Measurements from ENCODE around the gene ATN1.

The ATN1 gene

DNA sequence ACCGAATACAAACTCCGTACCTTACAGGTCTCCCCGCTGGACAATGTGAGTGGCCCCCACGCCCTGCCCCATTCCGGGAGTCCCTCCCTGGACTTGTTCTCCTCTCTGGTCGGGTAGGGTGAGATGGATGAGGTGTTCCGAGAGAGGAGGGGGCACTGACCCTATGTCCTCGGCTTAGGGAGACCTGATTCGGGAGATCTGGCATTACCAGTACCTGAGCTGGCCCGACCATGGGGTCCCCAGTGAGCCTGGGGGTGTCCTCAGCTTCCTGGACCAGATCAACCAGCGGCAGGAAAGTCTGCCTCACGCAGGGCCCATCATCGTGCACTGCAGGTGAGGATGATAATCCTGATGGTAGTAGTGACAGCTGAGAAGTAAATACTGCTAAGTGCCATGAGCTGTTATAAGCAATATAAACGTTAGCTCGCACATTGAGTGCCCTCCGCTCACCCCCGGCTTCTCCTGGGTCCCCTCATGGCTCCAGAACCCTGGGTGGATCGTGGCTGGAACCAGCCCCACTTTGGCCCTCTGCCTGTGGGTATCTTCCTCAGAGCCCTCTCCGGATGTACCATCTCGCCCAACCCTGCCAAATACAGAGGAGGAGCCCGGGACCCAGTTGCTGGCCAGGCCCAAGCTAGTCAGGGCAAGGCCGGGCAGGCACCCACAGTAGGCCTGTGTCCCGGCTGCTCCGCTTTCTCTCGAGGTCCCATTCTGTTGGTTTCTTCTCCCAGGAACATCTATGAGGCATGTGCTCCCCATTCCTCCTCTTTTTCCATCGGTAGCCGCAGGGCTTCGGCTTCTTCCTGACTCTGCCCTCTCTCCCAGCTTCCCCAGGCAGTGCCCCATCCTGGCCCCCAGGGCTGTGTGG is 30.2 kb downstream of the ATN1 start:
- no peak for DNase-seq (ENCODE audit: low read depth)

DNA sequence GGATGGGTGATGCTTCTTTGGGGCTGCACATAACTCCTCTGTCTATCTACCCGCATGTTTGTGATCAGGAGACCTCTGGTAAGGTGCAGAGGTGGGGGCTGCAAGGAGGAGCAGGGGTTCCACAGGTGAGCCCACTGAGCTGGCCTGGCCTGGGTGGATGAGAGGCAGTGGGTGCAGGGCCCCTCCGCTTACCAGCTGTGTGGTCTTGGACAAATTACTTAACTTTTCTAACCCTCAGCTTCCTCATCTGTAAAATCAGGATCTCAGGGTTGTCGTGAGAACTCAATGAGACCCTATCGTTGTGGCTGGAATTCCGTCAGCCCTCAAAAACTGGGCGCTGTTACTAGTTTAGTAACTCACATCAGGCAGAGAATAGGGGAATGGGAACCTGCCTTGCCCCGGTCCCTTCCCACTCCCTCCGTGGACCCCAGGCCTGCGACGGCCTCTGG is 30.9 kb downstream of the ATN1 start:
- no peak for DNase-seq (ENCODE audit: low read depth)

- DNase-seq (ENCODE audit: low read depth): peak; percentile 58
Measured at GRCh38 chr12:6959058-6959804, 31.5 kb downstream of the ATN1 start.

GRCh38 chr12:6959805-6960592 is 32.2 kb downstream of the ATN1 start:
- DNase-seq (ENCODE audit: low read depth): no peak

DNA sequence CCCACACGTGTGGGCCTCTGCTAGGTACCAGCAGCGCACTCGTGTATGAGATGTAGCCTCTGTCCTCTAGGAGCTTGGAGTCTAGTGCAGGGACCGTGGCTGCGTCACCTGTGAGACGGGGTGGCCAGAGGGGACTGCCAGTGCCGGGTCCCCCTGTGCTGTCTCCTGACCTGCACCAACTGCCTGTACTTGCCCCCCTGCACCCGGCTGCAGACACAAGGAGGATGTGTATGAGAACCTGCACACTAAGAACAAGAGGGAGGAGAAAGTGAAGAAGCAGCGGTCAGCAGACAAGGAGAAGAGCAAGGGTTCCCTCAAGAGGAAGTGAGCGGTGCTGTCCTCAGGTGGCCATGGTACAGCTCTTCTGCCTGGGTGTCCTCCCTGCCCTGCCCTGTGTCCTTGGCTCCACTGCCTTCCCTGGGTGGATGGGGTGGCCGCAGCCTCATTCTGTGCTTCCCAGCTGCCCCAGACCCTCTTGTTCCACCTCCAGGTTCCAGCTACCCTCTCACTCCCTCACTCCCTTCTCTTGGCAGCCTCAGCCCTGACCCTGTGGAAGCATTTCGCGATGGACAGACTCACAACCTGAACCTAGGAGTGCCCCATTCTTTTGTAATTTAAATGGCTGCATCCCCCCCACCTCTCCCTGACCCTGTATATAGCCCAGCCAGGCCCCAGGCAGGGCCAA is 33.0 kb downstream of the ATN1 start:
- DNase-seq (ENCODE audit: low read depth): no peak

DNA sequence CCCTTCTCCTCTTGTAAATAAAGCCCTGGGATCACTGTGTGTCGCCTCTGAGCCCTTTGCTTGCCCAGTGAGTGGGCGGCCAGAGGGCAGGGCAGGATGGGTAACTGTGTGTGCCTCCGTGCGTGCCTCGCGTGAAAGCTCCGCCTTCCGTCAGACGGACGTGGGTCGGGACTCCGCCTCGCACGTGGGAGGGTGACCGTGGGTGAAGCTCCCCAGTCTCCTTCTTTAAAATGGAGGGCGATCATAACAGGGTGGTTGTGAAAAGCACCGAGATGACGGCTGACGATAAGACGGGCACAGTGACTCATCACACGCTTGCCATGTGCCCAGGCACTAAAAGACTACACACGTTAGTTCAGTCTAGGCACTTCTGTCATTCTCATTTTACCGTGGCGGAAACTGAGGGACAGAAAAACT is 33.5 kb downstream of the ATN1 start:
- peak; percentile 84 for DNase-seq (ENCODE audit: low read depth)

DNA sequence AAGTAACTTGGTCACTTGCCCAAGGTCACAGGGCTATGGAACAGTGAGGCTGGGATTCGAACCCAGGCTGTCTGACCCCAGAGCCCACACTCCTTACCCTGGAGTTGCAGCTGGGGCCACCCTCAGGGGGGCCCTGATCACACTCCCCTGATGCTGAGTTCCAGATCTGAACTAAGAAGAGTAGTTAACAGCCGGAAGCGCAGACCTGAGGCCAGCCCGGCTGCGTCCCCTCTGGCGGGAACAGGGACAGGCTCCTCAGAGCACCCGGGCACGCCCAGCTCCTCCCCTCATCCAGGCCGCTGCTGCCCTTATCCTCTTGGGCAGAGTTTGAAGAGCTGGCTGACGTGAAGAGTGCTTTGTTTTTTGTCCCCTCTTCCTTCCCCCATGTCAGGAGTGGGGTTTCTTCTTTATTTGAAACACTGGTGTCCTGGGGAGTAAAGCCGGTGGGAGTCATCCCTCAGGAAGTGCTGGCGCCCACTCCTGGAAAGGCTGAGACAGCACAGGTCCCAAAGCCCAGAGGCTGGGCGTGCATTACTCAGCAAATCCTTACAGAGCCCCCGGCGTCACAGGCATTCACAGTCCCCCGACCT is 34.0 kb downstream of the ATN1 start:
- DNase-seq (ENCODE audit: low read depth): no peak

DNA sequence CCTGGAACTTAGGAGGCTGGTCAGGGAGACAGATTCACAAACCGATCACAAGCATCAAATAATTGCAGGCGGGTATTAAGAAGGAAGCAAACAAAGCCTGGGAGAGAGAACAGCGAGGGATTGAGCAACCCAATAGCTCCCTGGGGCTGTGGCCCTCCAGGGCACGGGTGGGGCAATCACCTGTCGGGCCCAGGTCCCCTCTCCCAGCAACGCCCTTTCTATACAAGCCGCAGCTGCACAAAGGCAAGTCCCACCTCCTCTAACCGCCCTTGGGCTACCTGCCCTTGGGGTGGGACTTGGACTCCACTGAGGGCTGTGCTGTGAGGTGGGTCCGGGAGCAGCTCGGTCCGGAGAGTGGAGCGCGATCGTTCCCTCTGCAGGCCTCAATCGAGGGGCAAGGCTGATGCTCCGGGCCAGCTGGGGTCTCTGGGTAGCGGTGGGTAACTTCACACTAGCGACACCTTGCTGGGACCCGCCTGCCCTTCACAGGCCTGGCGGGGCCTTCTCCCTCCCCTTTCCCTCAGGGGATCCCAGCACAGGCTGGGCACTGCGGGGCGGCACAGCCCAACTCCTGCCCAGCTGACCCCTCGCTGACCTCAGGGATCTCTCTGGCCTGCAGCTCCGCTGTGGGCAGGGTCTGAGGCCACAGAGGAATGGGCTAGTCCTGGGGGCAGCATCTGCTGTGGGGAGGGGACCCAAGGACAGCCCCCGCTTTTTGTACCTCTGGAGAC is 34.7 kb downstream of the ATN1 start:
- no peak for DNase-seq (ENCODE audit: low read depth)

DNA sequence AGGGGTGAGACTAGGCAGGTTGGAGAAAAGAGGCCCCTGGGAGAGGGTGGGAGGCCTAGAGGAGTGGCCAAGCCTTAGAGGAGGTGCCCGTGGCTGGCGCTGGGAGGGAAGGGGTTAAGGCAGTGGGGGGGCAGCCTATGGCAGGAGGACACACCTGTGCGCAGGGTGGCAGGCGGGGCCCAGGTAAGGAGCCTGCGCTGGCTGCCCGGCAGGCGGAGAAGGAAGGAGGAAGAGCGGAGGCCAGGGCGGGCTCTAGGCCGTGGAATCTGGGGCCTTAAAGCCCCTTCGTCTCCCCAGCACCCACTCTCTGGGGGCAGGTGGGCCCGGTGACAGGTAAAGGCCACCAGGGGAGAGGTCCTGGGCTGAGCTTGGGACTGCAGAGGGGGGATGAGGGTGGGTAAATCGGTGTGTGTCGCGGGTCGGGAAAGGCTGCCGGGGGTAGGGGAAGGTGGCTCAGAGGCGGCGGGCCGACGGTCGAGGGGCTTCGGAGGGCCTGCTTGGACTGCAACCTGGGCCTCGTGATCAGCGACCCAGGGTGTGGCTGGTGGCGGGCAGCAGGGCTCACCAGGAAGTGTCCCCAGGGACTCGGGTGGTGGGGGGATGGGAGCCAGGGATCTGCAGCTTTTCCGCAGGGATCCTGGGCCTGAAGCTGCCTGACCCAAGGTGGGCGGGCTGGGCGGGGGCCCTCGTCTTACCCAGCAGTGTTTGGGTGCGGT is 35.4 kb downstream of the ATN1 start:
- DNase-seq (ENCODE audit: low read depth): no peak

- DNase-seq (ENCODE audit: low read depth): no peak
Measured at GRCh38 chr12:6963791-6964413, 36.1 kb downstream of the ATN1 start.

DNA sequence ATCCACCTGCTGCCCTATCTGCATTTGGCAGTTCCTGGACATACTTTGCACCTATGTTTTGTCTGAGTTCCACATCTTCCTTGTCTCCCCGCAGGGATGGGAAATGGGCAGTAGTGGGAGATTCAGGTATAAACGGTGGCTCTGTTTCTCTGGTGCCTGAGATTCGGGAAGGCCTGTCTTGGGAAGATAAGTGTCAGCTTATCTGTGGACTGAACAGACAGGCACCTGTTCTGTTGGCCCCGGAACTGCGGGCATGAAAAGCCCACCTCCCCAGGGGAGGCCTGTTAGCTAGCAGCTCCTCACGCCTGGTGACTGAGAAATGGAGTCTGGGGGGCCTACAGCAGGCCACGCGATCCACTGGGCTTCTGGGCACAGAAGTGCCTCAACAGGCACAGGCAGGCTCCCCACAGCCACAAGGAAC is 36.9 kb downstream of the ATN1 start:
- no peak for DNase-seq (ENCODE audit: low read depth)

- peak; percentile 77 for DNase-seq (ENCODE audit: low read depth)
Measured at GRCh38 chr12:6965026-6965661, 37.4 kb downstream of the ATN1 start.

DNA sequence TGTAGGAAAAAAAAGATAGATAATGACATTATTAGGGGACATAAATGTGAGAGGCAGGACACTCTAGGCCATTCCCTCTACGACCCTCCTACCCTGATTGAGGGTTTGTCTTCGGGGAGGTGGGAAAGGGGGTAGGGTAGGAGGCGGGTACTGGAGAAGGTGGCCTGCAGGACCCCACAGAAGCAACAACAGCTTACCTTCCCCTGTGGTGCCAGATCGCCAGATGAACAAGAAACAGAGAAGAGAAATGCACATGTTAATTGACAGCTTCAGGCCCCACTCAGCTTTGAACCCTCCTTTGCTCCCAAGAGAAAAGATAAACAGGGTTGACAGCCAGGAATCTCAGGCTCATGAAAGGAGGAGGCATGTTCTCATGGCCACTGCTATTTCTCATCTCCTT is 38.0 kb downstream of the ATN1 start:
- no peak for DNase-seq (ENCODE audit: low read depth)

DNA sequence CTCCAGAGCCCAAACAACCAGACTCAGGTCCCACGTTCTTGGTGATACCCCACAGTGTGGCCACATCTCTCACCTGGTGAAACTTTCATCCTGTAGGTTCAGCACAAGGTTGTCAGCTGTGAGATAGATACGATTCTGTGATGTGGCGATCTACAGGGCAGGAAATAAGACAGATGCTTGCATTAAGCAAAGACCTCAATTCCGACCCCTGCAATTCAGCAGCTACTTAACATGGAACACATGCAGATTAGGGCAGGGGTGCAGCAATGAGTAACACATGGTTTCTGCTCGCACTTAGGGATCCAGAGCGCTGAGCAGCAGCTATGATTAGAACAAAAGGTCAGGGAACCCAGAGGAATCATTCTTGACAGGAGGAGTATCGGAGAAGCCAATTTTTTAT is 38.6 kb downstream of the ATN1 start:
- no peak for DNase-seq (ENCODE audit: low read depth)

DNA sequence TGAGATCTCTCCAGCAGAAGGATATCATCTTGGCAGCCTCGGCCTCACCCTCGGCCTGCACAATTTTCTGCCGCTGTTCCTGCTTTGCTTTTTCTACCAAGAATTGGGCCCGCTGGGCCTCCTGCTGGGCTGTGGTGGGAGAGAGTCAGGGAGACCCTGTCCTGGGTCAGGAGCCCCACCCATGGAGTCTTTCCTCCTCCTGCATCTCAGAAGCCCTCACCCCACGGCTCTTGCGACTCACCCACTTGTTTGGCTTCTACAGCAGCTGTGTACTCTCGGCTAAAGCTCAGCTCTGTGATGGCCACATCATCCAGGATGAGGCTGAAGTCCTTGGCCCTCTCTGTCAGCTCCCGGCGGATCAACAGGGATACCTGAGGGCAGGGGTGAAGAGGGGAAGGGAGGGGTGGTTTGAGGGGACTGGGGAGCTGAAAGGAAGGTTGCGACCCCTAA is 39.9 kb downstream of the ATN1 start:
- no peak for DNase-seq (ENCODE audit: low read depth)

DNA sequence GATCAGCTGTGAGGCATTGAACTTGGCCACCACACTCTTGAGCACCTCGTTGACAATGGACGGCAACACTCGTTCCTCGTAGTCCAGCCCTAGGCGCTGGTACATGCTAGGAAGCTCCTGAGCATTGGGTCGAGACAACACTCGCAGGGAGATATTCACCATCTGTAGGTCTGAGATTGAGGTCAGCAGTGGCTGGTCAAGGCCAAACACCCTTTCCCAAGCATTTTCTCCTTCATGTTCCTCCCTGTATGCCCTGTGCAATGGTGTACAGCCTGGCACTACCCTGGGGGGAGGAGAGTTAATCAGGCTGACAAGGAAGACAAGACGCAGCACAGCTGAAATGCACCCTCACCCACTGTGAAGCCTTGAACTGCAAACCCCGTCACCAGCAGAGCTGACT is 40.7 kb downstream of the ATN1 start:
- DNase-seq (ENCODE audit: low read depth): no peak

- DNase-seq (ENCODE audit: low read depth): no peak
Measured at GRCh38 chr12:6970096-6970527, 42.4 kb downstream of the ATN1 start.

DNA sequence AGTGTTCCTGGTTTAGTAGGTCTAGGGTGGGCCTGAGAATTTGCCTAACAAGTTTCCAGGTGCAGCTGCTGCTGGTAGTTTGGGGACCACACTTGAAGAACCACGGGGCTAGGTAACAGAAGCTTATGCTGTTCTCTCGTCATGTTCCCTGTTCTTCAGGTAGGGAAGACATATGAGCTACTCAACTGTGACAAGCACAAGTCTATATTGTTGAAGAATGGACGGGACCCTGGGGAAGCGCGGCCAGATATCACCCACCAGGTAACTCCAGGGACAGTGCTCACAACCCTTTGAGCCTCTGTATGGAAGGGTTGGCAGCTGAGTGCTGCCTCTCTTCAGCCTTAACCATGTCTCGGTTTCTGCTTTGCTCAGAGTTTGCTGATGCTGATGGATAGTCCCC is 46.4 kb downstream of the ATN1 start:
- no peak for DNase-seq (ENCODE audit: low read depth)
